SK-N-SH (cell line): ENCODE data around the gene RBM19.

Experiments
- GABPA ChIP-seq: IDR thresholded peaks from 2 replicates; pipeline ENCODE4 v1.4.0; 2012; ENCODE audit warnings: low read depth, mild to moderate bottlenecking
- NRF1 ChIP-seq: IDR thresholded peaks from 2 replicates; pipeline ENCODE4 v1.6.1; 2012; ENCODE audit warnings: low read depth, mild to moderate bottlenecking, low read length
- POLR2AphosphoS5 ChIP-seq: IDR thresholded peaks from 2 replicates; pipeline ENCODE4 v1.6.1; 2012; ENCODE audit warnings: low read depth, low read length
- RFX5 ChIP-seq: IDR thresholded peaks from 2 replicates; pipeline ENCODE4 v1.6.1; 2012; ENCODE audit warnings: mild to moderate bottlenecking, improper control_type of control experiment, low read length
- ZBTB33 ChIP-seq: IDR thresholded peaks from 2 replicates; pipeline ENCODE4 v1.4.0; 2012; ENCODE audit warnings: low read depth, borderline replicate concordance
- TF ChIP-seq, protein P1 (sequence below): fragments of 200-600 bp; sonication (generic); IDR thresholded peaks from 2 replicates; pipeline ENCODE4 v1.6.1; 2017; ENCODE audit warnings: antibody characterized with exemption, mild to moderate bottlenecking, moderate library complexity
- TF ChIP-seq, protein P2 (sequence below): IDR thresholded peaks from 2 replicates; pipeline ENCODE4 v1.6.1; 2012; ENCODE audit warnings: mild to moderate bottlenecking, low read depth, low read length, moderate library complexity

DNA sequence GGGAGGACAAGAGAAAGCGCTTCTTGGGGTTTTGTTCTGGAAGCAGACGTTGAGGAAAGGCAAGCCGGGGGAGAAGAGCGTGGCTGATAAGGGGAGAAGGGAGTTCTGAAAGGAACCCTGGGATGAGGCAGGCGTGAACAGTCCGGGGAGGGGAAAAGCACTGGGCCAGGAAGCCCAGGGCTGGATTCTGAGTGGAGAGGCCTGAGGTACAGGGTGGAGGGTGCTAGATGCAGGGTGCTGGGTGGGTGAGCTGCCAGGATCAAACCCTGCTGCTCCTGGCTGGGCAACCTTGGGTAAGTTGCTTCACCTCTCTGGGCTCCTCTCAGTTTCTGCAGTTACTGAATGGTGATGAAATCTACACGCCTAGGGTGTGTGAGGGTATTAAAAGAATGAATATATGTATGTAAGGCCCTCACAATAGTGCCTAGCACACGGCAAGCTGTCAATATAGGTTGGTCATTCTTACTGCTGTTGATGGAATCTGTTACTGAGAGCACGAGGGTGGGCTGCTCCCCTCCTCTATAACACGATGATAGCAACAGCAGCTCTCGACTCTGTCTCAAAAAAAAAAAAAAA lies 138.5 kb downstream of the RBM19 start:
- TF ChIP-seq POLR2AphosphoS5, result no peak
- TF ChIP-seq, protein P1, sequence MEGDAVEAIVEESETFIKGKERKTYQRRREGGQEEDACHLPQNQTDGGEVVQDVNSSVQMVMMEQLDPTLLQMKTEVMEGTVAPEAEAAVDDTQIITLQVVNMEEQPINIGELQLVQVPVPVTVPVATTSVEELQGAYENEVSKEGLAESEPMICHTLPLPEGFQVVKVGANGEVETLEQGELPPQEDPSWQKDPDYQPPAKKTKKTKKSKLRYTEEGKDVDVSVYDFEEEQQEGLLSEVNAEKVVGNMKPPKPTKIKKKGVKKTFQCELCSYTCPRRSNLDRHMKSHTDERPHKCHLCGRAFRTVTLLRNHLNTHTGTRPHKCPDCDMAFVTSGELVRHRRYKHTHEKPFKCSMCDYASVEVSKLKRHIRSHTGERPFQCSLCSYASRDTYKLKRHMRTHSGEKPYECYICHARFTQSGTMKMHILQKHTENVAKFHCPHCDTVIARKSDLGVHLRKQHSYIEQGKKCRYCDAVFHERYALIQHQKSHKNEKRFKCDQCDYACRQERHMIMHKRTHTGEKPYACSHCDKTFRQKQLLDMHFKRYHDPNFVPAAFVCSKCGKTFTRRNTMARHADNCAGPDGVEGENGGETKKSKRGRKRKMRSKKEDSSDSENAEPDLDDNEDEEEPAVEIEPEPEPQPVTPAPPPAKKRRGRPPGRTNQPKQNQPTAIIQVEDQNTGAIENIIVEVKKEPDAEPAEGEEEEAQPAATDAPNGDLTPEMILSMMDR, result no peak
- no peak for TF ChIP-seq NRF1
- TF ChIP-seq RFX5, result no peak
- no peak for TF ChIP-seq ZBTB33
- TF ChIP-seq GABPA, result no peak
- TF ChIP-seq, protein P2, sequence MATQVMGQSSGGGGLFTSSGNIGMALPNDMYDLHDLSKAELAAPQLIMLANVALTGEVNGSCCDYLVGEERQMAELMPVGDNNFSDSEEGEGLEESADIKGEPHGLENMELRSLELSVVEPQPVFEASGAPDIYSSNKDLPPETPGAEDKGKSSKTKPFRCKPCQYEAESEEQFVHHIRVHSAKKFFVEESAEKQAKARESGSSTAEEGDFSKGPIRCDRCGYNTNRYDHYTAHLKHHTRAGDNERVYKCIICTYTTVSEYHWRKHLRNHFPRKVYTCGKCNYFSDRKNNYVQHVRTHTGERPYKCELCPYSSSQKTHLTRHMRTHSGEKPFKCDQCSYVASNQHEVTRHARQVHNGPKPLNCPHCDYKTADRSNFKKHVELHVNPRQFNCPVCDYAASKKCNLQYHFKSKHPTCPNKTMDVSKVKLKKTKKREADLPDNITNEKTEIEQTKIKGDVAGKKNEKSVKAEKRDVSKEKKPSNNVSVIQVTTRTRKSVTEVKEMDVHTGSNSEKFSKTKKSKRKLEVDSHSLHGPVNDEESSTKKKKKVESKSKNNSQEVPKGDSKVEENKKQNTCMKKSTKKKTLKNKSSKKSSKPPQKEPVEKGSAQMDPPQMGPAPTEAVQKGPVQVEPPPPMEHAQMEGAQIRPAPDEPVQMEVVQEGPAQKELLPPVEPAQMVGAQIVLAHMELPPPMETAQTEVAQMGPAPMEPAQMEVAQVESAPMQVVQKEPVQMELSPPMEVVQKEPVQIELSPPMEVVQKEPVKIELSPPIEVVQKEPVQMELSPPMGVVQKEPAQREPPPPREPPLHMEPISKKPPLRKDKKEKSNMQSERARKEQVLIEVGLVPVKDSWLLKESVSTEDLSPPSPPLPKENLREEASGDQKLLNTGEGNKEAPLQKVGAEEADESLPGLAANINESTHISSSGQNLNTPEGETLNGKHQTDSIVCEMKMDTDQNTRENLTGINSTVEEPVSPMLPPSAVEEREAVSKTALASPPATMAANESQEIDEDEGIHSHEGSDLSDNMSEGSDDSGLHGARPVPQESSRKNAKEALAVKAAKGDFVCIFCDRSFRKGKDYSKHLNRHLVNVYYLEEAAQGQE, result no peak
